Left kidney (tissue), 8 donors: ENCODE measurements around the gene DGKQ. TPM values are rescaled to one million over a fixed set of nuclear protein-coding genes. Genes with fewer than 3 reads are reported as not detected.

Experiments used
- DNase-seq: peaks from one replicate; pipeline ENCODE4 v3.0.0-alpha.2; 2013
- long read RNA-seq, 8 donors: transcript quantifications; one replicate each; lab custom pipeline, GENCODE V29; 2026
- polyA plus RNA-seq: library from polyadenylated mRNA; unstranded; fragments of 120-200 nt; gene quantifications from one replicate; pipeline ENCODE4 v1.2.1, GENCODE V29; 2013; ENCODE audit not compliant: insufficient read length

Gene DGKQ, protein sequence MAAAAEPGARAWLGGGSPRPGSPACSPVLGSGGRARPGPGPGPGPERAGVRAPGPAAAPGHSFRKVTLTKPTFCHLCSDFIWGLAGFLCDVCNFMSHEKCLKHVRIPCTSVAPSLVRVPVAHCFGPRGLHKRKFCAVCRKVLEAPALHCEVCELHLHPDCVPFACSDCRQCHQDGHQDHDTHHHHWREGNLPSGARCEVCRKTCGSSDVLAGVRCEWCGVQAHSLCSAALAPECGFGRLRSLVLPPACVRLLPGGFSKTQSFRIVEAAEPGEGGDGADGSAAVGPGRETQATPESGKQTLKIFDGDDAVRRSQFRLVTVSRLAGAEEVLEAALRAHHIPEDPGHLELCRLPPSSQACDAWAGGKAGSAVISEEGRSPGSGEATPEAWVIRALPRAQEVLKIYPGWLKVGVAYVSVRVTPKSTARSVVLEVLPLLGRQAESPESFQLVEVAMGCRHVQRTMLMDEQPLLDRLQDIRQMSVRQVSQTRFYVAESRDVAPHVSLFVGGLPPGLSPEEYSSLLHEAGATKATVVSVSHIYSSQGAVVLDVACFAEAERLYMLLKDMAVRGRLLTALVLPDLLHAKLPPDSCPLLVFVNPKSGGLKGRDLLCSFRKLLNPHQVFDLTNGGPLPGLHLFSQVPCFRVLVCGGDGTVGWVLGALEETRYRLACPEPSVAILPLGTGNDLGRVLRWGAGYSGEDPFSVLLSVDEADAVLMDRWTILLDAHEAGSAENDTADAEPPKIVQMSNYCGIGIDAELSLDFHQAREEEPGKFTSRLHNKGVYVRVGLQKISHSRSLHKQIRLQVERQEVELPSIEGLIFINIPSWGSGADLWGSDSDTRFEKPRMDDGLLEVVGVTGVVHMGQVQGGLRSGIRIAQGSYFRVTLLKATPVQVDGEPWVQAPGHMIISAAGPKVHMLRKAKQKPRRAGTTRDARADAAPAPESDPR
- polyA plus RNA-seq = 5.8 TPM
- long read RNA-seq, donor 1 = 0 reads
- long read RNA-seq, donor 2, full-length matches to known transcripts = 3 of 3 reads
- long read RNA-seq, donor 2, partial matches to known transcripts = 0 of 3 reads
- long read RNA-seq, donor 2, other reads (novel, unspliced or antisense) = 0 of 3 reads
- long read RNA-seq, donor 3 = 0 reads
- long read RNA-seq, donor 4 = 0 reads
- long read RNA-seq, donor 5, full-length matches to known transcripts = 2 of 2 reads
- long read RNA-seq, donor 5, partial matches to known transcripts = 0 of 2 reads
- long read RNA-seq, donor 5, other reads (novel, unspliced or antisense) = 0 of 2 reads
- long read RNA-seq, donor 6 = 0 reads
- long read RNA-seq, donor 7 = 0 reads
- long read RNA-seq, donor 8 = 0 reads

DNA sequence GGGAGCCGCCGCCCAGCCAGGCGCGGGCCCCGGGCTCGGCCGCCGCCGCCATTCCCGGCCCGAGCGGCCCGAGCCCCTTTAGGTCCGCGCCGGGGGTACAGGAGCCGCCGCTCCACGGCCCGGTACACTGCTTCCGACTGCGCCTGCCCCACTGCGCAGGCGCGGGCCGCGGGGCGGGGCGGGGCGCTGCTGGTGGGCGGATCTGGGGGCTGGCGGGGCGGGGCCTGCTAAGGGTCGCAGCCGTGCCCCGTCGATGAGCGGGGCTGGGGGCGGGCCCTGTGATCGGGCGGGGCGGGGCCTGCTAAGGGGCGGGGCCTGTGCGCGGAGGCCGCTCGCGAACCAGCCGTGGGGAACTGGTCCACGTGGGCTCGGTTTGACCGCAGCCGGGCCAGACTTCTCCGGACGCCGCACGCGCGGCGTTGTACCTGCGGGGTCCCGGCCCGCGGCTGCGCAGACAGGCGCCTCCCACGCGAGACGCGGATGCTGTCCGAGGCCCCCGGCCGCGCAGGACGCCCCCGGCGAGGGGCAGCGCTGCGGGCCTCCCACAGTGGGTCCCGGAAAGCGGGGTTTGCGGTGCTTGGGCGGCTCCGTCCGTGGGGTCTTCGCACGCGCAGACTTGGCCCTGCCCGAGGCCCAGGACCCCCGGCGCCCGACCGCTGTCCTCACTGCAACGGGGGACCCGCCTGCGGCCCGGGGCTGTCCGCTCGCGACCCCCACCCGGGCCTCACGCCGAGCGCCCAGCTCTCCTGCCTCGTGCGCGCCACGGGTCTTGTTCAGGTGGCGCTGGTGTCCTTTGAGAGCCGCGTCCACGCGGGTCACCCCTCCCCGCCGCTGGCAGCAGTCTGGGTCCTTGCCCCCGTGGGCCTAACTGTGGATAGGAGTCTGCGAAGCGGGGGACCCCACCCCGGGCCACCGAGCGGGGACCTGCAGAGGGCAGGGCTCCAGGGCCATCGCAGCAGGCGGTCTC lies at the start of gene DGKQ:
DGKQ (minus strand) TSS at position 139 of the 967 bp plus-strand sequence; CDS start at position 52, 87 bp downstream.
- DNase-seq = peak; percentile 83

DNA sequence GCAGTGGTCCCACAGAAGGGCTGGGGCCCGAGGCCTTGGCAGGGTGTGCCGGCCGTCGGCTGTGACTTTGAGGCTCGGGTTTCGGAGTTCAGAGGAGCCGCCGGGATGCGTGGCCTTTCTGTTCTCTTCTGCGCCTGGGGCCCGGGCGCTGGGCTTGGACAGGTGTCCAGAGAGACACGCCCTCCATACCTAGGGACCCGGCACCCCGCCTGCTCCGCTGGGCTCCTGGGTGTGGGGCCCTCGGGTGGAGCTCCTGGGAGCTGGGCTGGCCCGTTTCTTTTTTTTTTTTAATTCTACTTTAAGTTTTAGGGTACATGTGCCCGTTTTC lies 49.3 kb upstream of the DGKQ start:
- DNase-seq = no peak

DNA sequence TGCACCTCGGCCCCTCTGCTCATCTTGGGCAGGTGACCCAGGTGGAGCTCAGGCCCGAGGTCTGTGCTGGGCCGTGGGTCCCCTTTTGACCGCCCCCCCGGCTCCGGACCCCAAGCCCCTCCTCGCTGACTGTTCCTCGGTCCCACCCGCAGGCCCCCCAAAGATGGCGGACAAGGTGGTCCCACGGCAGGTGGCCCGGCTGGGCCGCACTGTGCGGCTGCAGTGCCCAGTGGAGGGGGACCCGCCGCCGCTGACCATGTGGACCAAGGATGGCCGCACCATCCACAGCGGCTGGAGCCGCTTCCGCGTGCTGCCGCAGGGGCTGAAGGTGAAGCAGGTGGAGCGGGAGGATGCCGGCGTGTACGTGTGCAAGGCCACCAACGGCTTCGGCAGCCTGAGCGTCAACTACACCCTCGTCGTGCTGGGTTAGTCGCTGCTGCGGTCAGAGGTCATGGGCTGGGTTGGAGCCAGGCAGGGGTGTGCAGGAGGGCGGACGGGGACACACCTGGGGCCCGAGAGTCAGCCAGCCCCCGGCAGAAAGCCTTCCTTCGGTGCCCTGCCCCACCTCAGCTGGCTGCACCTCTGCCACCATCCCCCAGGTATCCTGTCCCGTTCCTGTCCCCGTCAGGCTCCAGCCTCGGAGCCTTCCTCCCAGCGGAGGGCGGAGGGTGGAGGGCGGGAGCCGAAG lies 48.8 kb upstream of the DGKQ start:
- no peak for DNase-seq

DNA sequence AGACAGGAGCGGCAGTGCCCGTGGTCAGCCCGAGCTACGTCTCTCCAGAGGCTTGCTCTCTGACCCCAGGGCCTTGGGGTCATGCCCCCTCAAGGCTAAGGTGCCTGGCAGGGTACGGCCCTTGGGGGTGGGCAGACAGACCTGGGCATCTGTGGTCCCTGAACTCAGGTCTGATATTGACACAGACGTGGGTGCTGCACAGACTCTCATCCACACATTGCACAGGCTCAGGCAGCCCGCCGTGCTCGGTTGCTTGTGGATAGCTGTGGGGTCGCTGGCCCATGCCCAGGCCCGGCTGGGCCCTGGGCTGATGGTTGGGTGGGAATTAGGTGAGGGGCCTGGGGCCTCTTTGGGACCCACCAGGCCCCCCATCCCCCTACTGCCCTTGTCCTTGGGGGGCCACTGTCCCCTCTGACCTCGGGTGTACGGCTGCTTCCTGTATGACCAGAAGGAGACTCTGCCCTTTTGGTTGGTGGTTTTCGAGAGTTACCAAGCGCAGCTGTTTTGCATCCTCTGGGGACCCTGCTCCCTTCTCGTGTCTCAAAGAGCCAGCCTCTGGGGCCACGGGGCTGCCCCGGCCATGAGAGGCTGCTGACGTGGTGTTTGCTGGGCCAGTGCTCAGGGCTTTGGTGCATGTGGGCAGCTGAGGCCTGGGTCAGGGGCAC lies 48.1 kb upstream of the DGKQ start:
- no peak for DNase-seq

DNA sequence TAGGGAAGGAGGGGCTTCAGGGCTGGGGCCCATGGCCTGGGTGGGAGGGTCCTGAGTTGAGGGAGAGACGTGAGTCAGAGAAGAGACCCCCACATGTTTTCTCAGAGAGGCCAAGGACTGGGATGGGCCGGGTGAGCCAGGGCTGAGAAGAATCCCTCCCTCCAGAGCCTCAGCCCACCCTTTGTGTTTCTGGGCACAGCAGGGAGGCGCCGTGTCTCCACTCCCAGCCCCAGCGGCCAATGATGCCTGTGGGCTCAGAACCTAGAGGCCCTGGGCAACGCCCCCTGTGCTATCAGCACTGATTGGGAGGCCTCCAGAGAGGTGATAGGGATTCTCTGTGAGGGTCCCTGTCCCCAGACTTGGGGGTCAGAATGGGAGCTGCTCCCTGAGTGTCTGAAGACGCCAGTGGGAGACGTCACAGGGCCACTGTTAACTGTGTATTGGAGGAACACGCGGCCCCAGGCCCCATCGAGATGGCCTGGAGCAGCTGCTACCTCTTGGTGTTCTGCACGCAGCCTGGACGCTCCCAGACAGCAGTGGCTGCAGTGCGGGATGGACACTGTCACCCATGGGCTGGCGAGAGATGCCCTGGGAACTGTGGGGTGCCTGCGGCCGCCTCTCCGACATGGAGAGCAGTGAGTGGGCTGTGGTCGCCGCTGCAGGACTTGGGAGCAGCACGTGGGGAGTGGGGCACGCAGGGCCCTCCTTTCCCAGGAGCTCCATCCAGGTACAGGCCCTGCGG lies 46.5 kb upstream of the DGKQ start:
- DNase-seq = no peak

DNA sequence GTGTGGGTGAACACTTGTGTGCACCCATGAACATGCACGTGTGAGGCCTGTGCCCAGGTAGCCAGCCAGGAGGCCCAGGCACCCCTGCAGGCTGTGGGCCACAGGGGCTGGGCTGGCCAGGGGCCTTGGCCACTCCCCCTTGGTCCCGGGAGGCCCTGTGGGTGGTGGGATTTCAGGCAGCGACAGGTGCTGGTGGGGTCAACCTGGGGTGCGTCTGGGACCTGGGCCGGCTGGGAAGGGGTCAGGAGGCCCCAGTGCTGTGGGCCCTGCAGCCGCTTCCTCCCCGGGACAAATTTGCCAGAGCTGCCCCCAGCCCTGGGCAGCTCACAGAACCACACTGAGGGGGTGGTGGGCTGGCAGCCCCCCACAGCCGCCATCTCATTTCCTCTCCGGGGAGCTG lies 46.0 kb upstream of the DGKQ start:
- no peak for DNase-seq

DNA sequence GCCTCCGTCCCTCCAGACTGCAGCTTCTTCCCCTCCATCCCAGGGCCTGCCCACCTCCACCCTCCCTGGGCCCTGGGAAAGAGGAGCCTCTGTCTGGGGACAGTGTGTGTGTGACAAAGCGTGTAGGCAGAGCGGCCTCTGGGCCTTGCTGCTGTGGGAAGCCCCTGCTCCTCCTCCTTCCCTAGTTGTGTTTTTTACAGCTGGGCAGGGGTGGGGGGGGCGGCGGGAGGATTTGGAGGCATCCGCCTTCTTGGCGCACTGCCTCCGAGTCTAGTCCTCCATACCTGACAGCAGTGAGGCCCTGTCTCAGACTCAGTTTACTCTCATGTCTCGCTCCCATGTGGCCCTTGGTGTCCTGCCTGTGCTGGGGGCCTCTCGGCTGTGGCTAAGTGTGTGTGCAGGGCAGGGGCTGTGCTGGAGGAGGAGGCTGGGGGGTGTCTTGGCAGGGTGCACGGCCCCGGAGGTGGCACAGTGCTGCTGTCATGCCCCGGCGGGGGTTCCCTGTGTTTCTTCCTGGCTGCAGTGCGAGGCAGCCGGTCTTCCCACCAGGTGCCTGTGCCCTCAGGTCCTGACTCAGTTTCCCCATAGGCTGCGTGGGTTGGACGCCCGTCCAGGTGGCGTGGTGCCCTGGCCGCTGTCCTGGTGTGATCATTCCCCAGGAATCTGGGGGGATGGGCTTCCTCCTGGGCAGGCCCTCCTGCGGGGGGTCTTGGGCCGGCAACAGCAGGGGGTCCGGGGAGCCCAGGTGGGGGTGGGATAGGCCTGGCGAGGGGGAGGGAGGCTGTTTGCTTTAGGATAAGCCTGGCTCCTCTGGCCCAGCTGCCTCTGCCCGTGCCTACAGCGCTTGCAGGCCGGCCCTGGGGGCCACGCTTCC lies 45.0 kb upstream of the DGKQ start:
- DNase-seq = no peak

DNA sequence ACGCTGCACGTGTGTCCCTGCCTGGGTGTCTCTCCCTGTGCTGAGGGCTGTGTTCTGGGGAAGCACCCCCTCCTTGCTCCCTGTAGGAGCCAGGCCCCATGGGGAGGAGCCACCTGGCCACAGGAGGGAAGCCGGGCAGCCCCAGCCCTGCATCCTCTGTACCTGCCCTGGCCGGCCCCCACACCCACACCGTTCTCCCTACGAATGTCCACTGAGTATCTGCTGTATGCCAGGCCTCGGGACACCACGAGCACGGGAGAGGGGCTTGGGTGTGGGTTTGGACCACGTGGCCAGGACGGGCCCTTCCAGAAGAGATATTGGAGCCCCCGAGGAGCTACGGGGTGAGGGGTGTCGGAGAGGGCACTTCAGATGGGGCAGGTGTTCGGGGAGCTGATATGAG lies 44.3 kb upstream of the DGKQ start:
- no peak for DNase-seq

DNA sequence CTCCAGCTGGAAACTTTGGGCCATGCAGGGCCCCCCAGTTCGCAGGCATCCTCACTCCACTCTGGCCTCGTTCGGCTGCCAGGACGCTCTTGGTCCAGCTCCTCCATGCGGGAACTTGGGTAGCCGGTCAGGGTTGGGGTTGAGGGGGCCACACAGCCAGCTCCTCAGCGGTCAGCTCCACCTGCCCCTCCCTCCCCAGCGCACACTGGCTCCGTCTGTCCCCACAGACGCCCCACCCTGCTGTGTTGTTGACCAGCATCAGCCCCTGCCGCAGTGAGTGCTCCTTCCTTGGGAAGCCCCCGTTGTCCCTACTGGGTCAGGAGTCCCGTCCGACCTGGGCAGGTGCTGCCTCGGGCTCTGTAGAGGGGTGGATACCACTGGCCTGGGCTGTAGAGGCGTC lies 43.8 kb upstream of the DGKQ start:
- DNase-seq = no peak

DNA sequence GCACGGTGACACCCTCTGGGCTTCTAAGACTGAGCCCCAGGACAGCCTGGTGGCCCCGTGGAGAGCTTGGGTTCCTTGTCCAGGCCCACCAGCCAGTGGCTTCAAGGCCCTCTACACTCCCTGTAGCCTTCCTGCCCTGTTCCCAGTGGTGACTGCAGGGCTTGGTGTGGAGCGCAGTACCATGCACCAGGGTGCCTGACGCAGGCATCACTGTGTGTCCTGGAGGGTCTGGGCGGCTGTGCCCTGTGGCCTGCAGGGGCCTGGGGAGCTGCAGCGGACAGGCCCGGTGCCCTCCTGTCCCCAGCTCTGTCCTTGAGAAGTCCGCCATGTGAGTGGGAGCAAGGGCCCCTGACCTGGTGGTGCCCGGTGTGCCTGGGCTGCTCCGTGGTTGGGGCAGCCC lies 42.4 kb upstream of the DGKQ start:
- no peak for DNase-seq

DNA sequence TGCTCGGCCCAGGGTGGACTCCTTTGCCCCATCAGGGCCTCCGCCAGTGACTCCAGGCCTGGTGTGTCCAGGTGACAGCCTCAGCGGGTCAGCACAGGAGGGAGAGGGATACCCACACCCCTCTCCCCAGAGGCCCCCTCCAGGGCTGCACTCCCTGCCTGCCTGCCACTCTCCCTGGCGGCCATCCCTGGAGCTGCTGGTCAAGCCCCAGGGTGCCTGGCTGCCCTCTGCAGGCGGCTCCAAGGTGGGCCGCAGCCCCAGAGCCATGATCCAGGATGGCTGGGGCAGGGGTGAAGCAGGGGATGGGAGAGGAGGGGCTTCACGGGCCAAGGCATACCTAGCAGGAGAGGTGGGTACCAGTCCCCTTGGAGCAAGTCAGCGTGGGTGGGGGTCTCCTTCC lies 41.8 kb upstream of the DGKQ start:
- DNase-seq = no peak

DNA sequence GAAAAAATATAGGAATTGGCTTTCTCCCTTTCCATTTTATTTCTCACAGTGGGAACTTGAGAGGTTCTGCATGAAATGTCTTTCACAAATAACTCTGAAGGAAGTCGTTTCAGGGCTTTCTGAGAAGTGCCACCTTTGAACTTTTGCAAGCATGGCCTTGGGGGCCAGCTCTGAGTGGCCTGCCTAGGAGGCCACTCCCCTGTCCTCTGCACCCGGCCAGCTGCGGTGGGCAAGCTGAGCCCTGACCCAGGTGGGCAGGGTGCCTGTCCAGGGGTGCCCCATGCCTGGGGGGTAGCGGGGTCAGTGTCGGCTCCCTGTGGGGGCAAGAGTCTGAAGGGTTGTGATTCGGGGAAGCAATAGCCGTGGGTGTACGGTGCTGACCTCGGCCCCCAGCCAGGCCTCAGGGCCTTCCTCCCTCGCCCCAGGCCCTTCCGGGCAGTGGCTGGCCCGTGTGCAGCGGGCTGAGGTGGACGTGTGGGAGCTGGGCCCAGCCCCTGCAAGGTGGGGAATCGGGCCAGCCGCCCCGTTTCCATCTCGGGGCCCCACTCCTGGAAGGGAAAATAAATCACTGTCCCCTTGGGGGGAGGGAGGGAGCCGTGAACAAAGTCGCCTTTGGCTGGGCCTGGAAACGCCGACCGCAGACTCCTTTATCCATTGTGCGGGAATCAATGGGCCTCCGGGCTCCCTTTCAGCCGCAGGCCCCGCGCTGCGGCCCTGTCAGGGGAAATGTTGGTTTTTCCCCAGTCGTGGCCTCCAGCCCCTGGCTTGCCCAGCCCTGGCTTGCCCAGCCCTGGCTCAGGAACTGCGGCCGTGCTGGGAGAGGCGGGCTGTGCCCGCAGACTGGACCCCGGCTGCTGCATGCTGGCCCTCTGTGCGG lies 41.2 kb upstream of the DGKQ start:
- DNase-seq = no peak

DNA sequence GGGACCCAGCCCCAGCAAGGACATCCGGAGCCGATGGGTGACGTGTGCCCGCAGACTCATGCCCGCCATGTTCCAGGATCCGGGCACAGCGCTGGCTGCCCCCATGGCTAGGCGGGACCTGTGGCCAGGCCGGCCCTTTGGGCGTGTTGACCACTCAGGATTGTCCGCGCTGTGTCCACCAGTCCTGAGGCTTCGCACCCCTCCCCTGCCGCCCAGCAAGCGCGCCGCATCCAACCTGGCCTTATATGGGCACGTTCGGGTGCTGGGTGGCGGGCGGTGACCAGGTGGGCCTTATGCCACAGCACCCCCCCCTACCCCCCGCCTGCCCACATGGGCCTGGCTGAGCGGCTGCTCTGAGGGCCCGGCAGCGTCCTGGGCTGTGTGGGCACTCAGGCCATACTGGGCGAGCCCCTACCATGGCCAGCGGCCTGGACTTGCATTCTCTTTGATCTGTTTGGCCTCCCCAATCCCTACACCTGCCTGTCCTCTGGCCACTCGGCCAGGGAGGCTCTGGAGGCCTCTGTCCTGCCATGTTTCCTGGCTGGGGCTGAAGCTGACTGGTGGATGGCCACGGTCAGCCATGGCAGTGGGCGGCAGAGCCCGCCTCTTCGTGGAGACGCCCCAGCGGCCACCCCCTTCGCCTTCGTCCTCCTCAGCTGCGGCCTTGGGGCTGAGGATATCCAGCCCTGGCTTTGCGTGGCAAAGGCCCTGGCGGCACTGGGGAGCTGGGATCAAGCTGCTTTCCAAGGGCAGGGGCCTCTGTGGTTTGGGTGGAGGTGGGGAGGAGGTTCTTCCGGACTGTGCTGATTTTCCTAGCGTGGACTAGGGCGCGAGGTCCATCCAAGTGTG lies 40.1 kb upstream of the DGKQ start:
- no peak for DNase-seq

DNA sequence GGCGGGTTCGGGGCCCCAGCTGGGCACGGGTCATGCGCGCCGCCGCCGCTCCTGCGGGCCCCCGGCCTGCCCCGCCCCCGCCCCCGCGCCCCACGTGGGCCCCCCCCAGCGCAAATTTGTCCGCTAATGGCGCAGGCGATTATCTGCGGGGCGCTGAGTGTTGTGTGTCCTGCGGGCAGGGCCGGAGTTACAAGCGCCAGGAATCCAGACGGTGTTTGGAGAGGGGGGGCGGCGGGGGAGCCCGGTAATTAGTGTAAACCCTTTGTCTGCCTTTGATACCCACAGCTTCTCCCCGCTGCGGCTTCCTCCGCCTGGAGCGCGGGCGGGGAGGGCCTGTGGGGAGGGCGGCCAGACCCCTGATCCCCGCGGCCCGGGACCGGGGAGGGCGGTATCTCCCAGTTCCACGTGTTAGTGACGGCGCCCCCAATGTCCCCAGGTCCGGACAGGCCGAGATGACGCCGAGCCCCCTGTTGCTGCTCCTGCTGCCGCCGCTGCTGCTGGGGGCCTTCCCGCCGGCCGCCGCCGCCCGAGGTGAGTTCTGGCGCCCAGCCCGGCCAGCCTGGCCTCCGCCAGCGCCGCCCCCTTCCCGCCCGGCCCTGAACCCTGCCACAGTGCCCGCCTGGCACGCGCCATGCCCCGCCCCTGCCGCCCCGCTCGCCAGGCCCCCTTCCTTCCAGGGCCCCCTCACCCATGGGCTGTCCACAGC lies 38.8 kb upstream of the DGKQ start:
- no peak for DNase-seq

DNA sequence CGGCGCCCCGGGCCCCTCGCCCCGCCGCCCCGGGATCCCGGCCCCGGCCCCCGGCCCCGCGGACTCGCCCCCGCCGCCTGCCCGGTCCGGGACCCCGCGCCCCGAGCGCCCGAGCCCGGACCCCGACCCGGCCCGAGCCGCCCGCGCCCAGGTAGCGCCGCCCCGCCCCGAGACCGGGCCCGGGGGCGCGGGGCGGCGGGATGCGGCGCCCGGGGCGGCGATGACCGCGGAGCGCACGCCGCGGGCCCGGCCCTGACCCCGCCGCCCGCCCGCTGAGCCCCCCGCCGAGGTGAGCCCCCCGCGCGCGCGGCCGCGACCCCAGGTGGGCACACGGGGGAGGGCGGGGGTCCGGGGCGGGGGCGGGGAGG lies 38.3 kb upstream of the DGKQ start:
- DNase-seq = no peak
